ENCODE results near the gene MBNL3.

The MBNL3 gene

DNA sequence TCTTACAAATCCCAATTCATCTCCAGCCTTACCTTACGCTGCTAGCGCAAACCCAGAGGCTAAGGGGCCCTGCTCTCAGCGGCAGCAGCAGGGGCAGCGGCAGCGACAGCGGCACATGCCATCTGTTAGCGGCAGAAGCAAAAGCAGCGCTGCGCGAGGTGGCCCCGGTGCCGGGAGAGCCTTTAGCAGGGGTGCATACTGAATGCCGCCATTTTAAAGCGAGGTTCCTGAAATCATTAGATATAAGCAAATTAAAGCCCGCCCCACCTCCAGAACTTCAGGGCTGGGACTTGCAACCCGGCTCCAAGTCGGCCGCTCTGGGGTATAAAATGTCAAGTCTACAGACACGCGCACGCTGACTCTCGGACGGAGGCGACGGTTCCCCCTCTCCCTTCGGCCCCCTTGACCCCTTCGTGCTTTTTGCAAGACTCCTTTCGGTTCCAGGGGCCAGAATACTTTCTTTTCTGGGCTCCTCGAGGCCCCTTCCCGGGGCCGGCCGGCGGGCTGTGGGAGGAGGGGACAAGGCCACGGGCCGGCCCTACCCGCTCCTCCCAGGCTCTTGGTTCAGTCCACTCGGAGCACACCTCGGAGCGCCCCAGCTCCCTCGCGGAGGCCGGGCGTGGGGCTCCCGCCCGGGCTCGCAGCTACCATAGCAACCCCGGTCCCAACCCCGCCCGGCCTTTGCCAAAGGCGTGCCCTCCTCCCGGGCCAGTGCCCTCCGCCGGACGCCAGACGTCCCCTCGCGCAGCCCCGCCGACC lies at the start of gene MBNL3:
Gene MBNL3 (minus strand): TSS at position 220 of the 759 bp plus-strand sequence. CDS start 49,427 bp downstream, outside the sequence.
- no peak for DNase-seq (ENCODE audit: low spot score)

DNA sequence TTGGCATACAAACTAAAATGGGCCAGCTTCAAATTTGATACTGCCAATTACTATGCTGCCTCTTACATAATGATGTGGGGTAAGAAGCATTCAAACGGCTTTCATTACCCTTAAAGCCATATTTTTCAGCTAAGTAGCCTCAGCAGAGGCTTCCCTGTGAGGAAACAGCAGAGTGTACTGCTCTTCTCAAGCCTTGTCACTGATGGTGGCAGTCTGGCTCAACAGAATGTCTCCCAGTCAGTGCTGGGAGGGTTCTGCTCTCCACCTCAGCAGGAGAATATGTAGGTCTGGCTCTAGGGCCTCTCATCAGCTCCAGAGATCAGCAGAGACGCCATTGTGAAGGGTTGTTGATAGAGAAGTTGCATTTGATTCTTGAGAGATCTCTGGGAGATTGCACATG lies 44.6 kb upstream of the MBNL3 start:
- DNase-seq (ENCODE audit: low spot score): no peak

DNA sequence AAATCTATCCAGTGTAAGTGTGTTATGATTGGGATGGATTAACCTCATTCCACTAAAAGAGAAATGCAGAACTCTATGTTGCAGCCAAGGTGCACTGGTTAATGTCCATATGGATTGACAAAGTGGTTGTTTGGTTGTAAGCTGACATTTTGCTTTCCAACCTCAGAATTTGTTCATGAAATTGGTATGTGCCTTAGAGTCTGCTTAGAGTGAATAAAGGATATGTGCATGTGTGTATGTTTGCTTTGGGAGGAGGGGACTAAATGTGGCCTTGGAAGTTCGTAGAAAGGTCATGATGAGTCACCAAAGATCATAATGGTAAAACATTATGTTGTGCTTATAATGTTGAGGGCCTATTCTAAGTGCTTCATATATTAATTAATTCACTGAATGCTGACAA lies 44.1 kb upstream of the MBNL3 start:
- no peak for DNase-seq (ENCODE audit: low spot score)

GRCh38 chrX:132532097-132532496 lies 43.3 kb upstream of the MBNL3 start:
- DNase-seq (ENCODE audit: low spot score): no peak

GRCh38 chrX:132520792-132521191 lies 32.0 kb upstream of the MBNL3 start:
- no peak for DNase-seq (ENCODE audit: low spot score)

- DNase-seq (ENCODE audit: low spot score): no peak
Measured at GRCh38 chrX:132520213-132520612, 31.4 kb upstream of the MBNL3 start.

DNA sequence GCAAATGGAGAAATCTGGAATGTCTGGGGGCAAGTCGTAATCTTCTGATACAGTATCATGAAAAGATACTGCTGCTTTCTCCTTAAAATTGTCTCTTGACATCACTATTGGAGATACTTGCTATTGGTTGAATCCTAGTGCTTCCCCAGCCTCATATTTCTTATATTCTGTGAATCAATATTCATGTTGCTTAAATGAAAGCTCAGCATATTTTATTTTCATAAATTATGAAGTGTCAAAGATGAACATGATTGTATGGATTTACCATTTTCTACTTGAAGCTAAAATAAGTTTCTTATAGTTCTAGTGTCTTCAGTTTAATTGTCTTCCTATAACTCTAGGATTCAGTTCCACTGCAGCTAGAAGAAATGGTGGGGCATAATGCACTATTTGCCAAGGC lies 29.6 kb upstream of the MBNL3 start:
- no peak for DNase-seq (ENCODE audit: low spot score)

DNA sequence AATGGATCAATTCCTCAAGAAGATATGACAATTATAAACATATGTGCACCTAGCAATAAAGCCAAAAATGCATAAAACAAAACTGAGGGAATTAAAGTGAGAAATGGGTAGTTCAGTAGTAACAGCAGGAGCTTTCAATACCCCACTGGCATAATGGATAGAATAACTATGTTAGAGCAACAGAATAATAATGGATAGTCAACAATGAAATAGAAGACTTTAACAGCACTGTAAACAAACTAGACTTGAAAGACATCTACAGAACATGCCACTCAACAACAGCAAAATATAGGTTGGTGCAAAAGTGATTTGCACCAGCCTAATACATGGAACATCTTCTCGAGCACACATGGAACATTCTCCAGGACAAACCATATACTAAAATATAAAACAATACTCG lies 20.0 kb upstream of the MBNL3 start:
- no peak for DNase-seq (ENCODE audit: low spot score)

DNA sequence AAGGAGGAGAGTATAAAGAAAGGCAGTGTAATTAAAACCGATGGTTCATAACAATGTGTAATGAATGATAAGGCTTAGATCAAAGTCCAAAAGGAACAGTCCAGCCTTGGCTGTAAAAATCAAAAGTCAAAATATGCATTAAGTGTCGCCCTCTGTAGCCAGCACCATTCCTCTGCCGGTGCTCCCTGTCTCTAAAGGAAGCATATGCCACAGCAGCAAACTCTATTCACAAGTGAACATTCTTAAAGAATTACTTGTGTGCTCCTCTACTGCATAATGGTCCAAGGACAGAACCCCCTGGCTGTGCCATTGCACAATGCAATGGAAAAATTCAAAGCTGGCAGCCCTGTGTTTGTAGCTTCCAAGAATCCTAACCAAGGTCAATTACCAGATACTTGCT lies 16.3 kb upstream of the MBNL3 start:
- no peak for DNase-seq (ENCODE audit: low spot score)

GRCh38 chrX:132504417-132504816 lies 15.6 kb upstream of the MBNL3 start:
- DNase-seq (ENCODE audit: low spot score): no peak

GRCh38 chrX:132501606-132502005 lies 12.8 kb upstream of the MBNL3 start:
- no peak for DNase-seq (ENCODE audit: low spot score)

DNA sequence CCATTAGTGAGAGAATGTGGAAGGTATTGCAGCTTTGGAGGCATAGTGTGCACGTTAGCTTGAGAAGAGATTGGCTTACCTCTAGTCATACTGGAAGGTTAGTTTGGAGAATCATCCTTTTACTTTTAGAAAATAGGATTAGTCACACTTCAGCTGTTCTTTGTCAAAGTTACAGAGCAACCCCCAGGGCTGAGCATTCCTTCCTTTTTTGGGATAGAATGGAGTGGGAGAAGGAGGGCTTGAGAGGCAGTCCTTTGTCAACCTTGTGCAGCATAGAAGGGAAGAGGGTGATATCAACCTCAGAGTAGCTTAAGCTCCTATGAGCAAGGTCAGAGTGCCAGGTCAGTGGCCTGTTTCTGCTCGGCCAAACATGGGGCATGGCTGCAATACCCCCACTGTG lies 8.6 kb upstream of the MBNL3 start:
- no peak for DNase-seq (ENCODE audit: low spot score)

- DNase-seq (ENCODE audit: low spot score): no peak
Measured at GRCh38 chrX:132493095-132493494, 4.3 kb upstream of the MBNL3 start.

DNA sequence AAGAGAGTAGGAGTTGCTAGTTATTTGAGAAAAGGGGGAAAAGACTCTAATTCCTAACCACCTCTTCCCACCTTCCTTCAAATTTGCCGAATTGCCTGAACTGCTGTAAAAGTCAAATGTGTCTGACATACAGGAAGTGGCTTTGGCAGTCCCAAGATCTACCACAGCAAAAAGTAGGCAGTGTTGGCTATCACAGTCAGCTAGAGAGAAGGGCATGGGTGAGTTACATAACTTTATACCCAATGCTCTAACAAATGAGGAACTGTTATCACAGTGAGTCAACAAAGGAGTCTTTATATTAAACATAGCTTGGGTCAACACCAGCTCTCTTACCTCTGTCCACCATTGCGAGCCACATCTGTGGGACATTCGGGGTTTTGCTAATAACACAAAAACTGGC lies 2.4 kb upstream of the MBNL3 start:
- DNase-seq (ENCODE audit: low spot score): peak; percentile 24

DNA sequence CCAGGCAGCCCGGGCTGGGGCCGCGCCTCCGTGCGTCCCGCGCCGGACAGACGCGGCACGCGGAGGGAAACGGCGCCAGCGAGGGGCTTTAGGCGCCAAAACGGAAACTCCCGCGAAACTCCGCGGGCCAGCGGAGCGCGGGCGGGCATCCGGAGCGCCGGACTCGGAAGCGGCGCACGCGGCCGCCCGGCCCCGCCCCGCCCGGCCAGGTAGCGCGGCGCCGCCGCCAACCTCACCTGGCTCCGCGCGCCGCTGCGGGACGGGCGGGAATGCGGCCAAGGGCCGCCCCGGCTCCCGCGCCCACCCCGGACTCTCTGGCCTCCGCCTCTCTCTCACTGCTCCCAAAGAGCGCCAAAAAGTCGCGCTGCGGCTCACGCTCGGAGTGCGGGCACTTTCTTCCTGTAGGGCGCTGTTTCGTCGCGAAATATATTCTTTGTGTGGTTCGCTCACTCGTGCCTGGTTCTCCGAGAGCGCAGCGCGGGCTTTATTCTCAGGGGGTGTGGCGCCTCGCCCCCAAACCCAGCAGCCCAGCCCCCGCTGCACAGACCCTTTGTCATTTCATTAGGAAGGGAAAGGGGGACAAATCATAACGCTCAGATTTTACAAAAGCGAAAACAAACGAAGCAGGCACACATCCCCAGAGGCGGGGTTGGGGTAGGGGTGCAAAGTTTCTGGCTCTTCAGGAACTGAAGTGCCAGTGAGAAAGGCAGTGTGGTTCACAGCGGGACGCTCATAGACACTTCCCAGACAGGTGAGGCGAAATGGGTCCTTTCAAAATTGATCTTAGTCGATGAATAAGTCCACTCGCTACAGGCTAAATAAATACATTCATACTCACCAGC lies 961 bp upstream of the MBNL3 start:
- no peak for DNase-seq (ENCODE audit: low spot score)

- no peak for DNase-seq (ENCODE audit: low spot score)
Measured at GRCh38 chrX:132488180-132488705, 595 bp downstream of the MBNL3 start.

- no peak for DNase-seq (ENCODE audit: low spot score)
Measured at GRCh38 chrX:132486599-132487178, 2.1 kb downstream of the MBNL3 start.

- DNase-seq (ENCODE audit: low spot score): no peak
Measured at GRCh38 chrX:132483951-132484350, 4.9 kb downstream of the MBNL3 start.

GRCh38 chrX:132483488-132483887 lies 5.3 kb downstream of the MBNL3 start:
- DNase-seq (ENCODE audit: low spot score): no peak

GRCh38 chrX:132482632-132483031 lies 6.2 kb downstream of the MBNL3 start:
- DNase-seq (ENCODE audit: low spot score): no peak

DNA sequence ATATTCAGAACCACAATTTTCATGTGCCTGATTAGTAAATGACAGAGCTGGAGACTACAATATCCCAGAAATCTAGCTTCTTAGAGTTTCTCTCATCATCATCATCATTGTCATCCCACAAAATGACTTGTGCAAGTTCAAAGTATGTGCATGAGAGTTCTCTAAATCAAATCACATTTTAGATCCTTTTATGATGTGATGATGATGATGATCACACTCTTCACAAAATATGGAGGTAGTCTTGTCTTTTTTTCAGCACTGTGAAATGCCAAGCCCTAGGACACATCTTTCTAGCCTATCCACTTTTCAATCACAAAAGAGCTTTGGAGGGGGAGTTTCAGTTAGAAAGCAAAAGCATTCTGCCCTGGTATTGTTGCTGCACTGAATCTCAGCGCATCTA lies 7.4 kb downstream of the MBNL3 start:
- DNase-seq (ENCODE audit: low spot score): no peak

- no peak for DNase-seq (ENCODE audit: low spot score)
Measured at GRCh38 chrX:132480581-132481203, 8.1 kb downstream of the MBNL3 start.
